ENCODE measurements around the gene SPATA32. TPM values are rescaled to one million over a fixed set of nuclear protein-coding genes. Genes with fewer than 3 reads are reported as not detected.

The SPATA32 gene
- total RNA-seq, 2 experiments from 2014 or later: 0.25 TPM

GRCh38 chr17:45243750-45244149 is 18.1 kb downstream of the SPATA32 start:
- CTCF ChIA-PET: interaction anchor here (22.6 kb wide), 1 partner anchor 23 kb away, joined by 366 read pairs; the partner anchor contains the start of gene FMNL1

GRCh38 chr17:45242029-45242414 is 19.9 kb downstream of the SPATA32 start:
- POLR2A ChIA-PET: interaction anchor here (1.2 kb wide), 1 partner anchor 14 kb away, joined by 3 read pairs; no protein-coding TSS in a partner anchor
- CTCF ChIA-PET: interaction anchor here (1.0 to 22.6 kb wide), 3 partner anchors 17 to 107 kb away, joined by 3 to 366 read pairs (median 7); partner anchors contain the start of genes ACBD4 and FMNL1

More at GRCh38 chr17:45243750-45244149, 18.1 kb downstream of the SPATA32 start:
- POLR2A ChIA-PET: no interaction called here

- POLR2A ChIA-PET: interaction anchor here (1.2 kb wide), 1 partner anchor 13 kb away, joined by 3 read pairs; no protein-coding TSS in a partner anchor
- CTCF ChIA-PET: interaction anchor here (1.0 to 22.6 kb wide), 3 partner anchors 18 to 106 kb away, joined by 3 to 366 read pairs (median 7); partner anchors contain the start of genes ACBD4 and FMNL1
These were observed 20.4 kb downstream of the SPATA32 start for GRCh38 chr17:45241328-45242028.

- POLR2A ChIA-PET: interaction anchor here (1.2 kb wide), 1 partner anchor 13 kb away, joined by 3 read pairs; no protein-coding TSS in a partner anchor
- CTCF ChIA-PET: interaction anchor here (2.4 to 22.6 kb wide), 2 partner anchors 20 to 105 kb away, joined by 7 to 366 read pairs; partner anchors contain the start of genes ACBD4 and FMNL1
These were observed 21.0 kb downstream of the SPATA32 start for GRCh38 chr17:45240905-45241327.

GRCh38 chr17:45238155-45238774 is 23.6 kb downstream of the SPATA32 start:
- ChIA-PET POLR2A (interaction anchor here (0.6 to 0.7 kb wide), 2 partner anchors 17 to 79 kb away, joined by 3 read pairs; no protein-coding TSS in a partner anchor), CTCF (interaction anchor here (1.0 to 22.6 kb wide), 2 partner anchors 17 to 103 kb away, joined by 3 to 366 read pairs; partner anchors contain the start of genes ACBD4 and FMNL1)

- ChIA-PET POLR2A (interaction anchor here (0.6 kb wide), 1 partner anchor 79 kb away, joined by 3 read pairs; no protein-coding TSS in a partner anchor), CTCF (interaction anchor here (22.6 kb wide), 1 partner anchor 17 kb away, joined by 366 read pairs; the partner anchor contains the start of gene FMNL1)
These were observed 24.2 kb downstream of the SPATA32 start for GRCh38 chr17:45237686-45238085.

GRCh38 chr17:45236282-45236606 is 25.6 kb downstream of the SPATA32 start:
- ChIA-PET CTCF (interaction anchor here (0.7 to 22.6 kb wide), 13 partner anchors 12 to 159 kb away, joined by 3 to 366 read pairs (median 5); partner anchors contain the start of gene FMNL1), POLR2A (no interaction called here)

GRCh38 chr17:45235416-45236281 is 26.2 kb downstream of the SPATA32 start:
- ChIA-PET POLR2A (interaction anchor here (0.6 to 1.0 kb wide), 2 partner anchors 10 to 12 kb away, joined by 3 to 4 read pairs; no protein-coding TSS in a partner anchor), CTCF (interaction anchor here (0.5 to 22.6 kb wide), 24 partner anchors 12 to 183 kb away, joined by 3 to 366 read pairs (median 4); partner anchors contain the start of gene FMNL1)

- ChIA-PET CTCF (interaction anchor here (0.5 to 22.6 kb wide), 20 partner anchors 13 to 390 kb away, joined by 3 to 366 read pairs (median 4); partner anchors contain the start of gene FMNL1), POLR2A (interaction anchor here (0.6 to 1.0 kb wide), 6 partner anchors 9 to 86 kb away, joined by 3 to 10 read pairs (median 6); no protein-coding TSS in a partner anchor)
These were observed 27.1 kb downstream of the SPATA32 start for GRCh38 chr17:45234641-45235415.

- CTCF ChIA-PET: interaction anchor here (4.0 to 22.6 kb wide), 2 partner anchors 13 to 14 kb away, joined by 44 to 366 read pairs; partner anchors contain the start of gene FMNL1
- POLR2A ChIA-PET: no interaction called here
These were observed 28.4 kb downstream of the SPATA32 start for GRCh38 chr17:45233423-45233924.

- ChIA-PET CTCF (interaction anchor here (0.7 to 22.6 kb wide), 4 partner anchors 12 to 97 kb away, joined by 4 to 366 read pairs (median 25); partner anchors contain the start of gene FMNL1), POLR2A (interaction anchor here (0.6 to 1.4 kb wide), 2 partner anchors 10 to 18 kb away, joined by 3 to 9 read pairs; partner anchors contain the start of gene FMNL1)
These were observed 29.1 kb downstream of the SPATA32 start for GRCh38 chr17:45232514-45233422.

GRCh38 chr17:45231481-45232116 is 30.3 kb downstream of the SPATA32 start:
- ChIA-PET POLR2A (interaction anchor here (0.5 to 6.8 kb wide), 5 partner anchors 9 to 57 kb away, joined by 3 to 24 read pairs (median 5); partner anchors contain the start of gene FMNL1), CTCF (interaction anchor here (0.7 to 22.6 kb wide), 6 partner anchors 11 to 156 kb away, joined by 3 to 366 read pairs (median 4); partner anchors contain the start of genes ACBD4, FMNL1 and HEXIM1)

GRCh38 chr17:45230787-45231480 is 31.0 kb downstream of the SPATA32 start:
- ChIA-PET POLR2A (interaction anchor here (0.5 to 6.8 kb wide), 6 partner anchors 9 to 56 kb away, joined by 3 to 24 read pairs (median 5); partner anchors contain the start of gene FMNL1), CTCF (interaction anchor here (1.0 to 22.6 kb wide), 8 partner anchors 10 to 157 kb away, joined by 3 to 366 read pairs (median 4); partner anchors contain the start of genes ACBD4, FMNL1 and HEXIM1)

- CTCF ChIA-PET: interaction anchor here (1.0 to 22.6 kb wide), 6 partner anchors 10 to 158 kb away, joined by 3 to 366 read pairs (median 8); partner anchors contain the start of genes ACBD4, FMNL1 and HEXIM1
- POLR2A ChIA-PET: interaction anchor here (0.6 to 6.8 kb wide), 4 partner anchors 10 to 55 kb away, joined by 5 to 24 read pairs (median 11); no protein-coding TSS in a partner anchor
These were observed 31.5 kb downstream of the SPATA32 start for GRCh38 chr17:45230410-45230786.

All from activated CD8-positive, alpha-beta memory T cell treated with anti-CD3 and anti-CD28 coated beads for 36 hours (primary cell).